Neural crest cell (in vitro differentiated cells): ENCODE data around the gene CENPA. TPM values are rescaled to one million over a fixed set of nuclear protein-coding genes. Genes with fewer than 3 reads are reported as not detected.
A peak's percentile ranks its signal among the peaks of the same experiment; 100 is the strongest.
"Not testable (repeated sequence)": the region's sequence is repeated elsewhere in the genome, so short reads cannot be mapped to it uniquely, and the experiment has no call there.

Experiments
- DNase-seq: peaks from one replicate; pipeline ENCODE4 v3.0.0; 2021; ENCODE audit warnings: low read depth, mixed read lengths, low spot score
- H3K27ac Mint-ChIP-seq: one replicate; pipeline ENCODE4 v1.8.0; 2021; ENCODE audit warnings: mild to moderate bottlenecking, mixed read lengths; ENCODE audit not compliant: unreplicated experiment
- H3K27me3 Mint-ChIP-seq: 2 replicates; pipeline ENCODE4 v1.8.0; 2021; ENCODE audit warnings: low read depth, mild to moderate bottlenecking, mixed read lengths
- H3K36me3 Mint-ChIP-seq: 2 replicates; pipeline ENCODE4 v1.8.0; 2021; ENCODE audit warnings: low read depth, mild to moderate bottlenecking, mixed read lengths
- H3K4me1 Mint-ChIP-seq: 2 replicates; pipeline ENCODE4 v1.8.0; 2021; ENCODE audit warnings: mixed read lengths
- H3K4me3 Mint-ChIP-seq: one replicate; pipeline ENCODE4 v1.8.0; 2021; ENCODE audit warnings: mild to moderate bottlenecking, mixed read lengths
- H3K9me3 Mint-ChIP-seq: 2 replicates; pipeline ENCODE4 v1.8.0; 2021; ENCODE audit warnings: mixed read lengths
- total RNA-seq: library from RNA; stranded (reverse); gene quantifications from 2 replicates; pipeline ENCODE4 v1.2.1, GENCODE V29; 2021
- TF ChIP-seq, protein P1 (sequence below): fragments of 200-600 bp; sonication (generic); conservative IDR thresholded peaks from 2 replicates; pipeline ENCODE4 v1.5.0; 2021; ENCODE audit warnings: antibody characterized with exemption, mild to moderate bottlenecking

The CENPA gene
- total RNA-seq, 1 donor from 2014 or later: 34.5 TPM

GRCh38 chr2:26786207-26787028 is 562 bp downstream of the CENPA start:
- peak overlapping the region; percentile 96 for H3K4me3 Mint-ChIP-seq
- H3K27ac Mint-ChIP-seq: no peak overlapping the region
- H3K27me3 Mint-ChIP-seq: no peaks in the 10 kb centered on the region

GRCh38 chr2:26792720-26793119 is 6.9 kb downstream of the CENPA start:
- no peak for DNase-seq
- Mint-ChIP-seq H3K27ac (peak overlapping the region; percentile 59), H3K36me3 (peaks cover 52% of the 10 kb centered on the region), H3K9me3 (peaks cover 12% of the 10 kb centered on the region), H3K4me3 (no peak overlapping the region), H3K27me3 (no peaks in the 10 kb centered on the region), H3K4me1 (peaks cover 33% of the 10 kb centered on the region)
- TF ChIP-seq, protein P1, sequence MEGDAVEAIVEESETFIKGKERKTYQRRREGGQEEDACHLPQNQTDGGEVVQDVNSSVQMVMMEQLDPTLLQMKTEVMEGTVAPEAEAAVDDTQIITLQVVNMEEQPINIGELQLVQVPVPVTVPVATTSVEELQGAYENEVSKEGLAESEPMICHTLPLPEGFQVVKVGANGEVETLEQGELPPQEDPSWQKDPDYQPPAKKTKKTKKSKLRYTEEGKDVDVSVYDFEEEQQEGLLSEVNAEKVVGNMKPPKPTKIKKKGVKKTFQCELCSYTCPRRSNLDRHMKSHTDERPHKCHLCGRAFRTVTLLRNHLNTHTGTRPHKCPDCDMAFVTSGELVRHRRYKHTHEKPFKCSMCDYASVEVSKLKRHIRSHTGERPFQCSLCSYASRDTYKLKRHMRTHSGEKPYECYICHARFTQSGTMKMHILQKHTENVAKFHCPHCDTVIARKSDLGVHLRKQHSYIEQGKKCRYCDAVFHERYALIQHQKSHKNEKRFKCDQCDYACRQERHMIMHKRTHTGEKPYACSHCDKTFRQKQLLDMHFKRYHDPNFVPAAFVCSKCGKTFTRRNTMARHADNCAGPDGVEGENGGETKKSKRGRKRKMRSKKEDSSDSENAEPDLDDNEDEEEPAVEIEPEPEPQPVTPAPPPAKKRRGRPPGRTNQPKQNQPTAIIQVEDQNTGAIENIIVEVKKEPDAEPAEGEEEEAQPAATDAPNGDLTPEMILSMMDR: no peak

More at GRCh38 chr2:26786207-26787028, 562 bp downstream of the CENPA start:
- TF ChIP-seq, protein P1: no peak
- DNase-seq: no peak
- H3K36me3 Mint-ChIP-seq: peaks cover 25% of the 10 kb centered on the region
- H3K9me3 Mint-ChIP-seq: peaks cover 15% of the 10 kb centered on the region
- H3K4me1 Mint-ChIP-seq: peaks cover 42% of the 10 kb centered on the region

- Mint-ChIP-seq H3K4me3 (no peak overlapping the region), H3K36me3 (peaks cover 50% of the 10 kb centered on the region), H3K9me3 (peaks cover 12% of the 10 kb centered on the region), H3K27me3 (no peaks in the 10 kb centered on the region), H3K27ac (no peak overlapping the region), H3K4me1 (peaks cover 25% of the 10 kb centered on the region)
- TF ChIP-seq, protein P1: no peak
- no peak for DNase-seq
Measured at GRCh38 chr2:26793518-26793917, 7.7 kb downstream of the CENPA start.

GRCh38 chr2:26795135-26795534 is 9.3 kb downstream of the CENPA start:
- H3K27me3 Mint-ChIP-seq, H3K4me3 Mint-ChIP-seq, H3K9me3 Mint-ChIP-seq, H3K27ac Mint-ChIP-seq, DNase-seq: not testable (repeated sequence)
- Mint-ChIP-seq H3K4me1 (peaks cover 11% of the 10 kb centered on the region), H3K36me3 (peaks cover 39% of the 10 kb centered on the region)

DNA sequence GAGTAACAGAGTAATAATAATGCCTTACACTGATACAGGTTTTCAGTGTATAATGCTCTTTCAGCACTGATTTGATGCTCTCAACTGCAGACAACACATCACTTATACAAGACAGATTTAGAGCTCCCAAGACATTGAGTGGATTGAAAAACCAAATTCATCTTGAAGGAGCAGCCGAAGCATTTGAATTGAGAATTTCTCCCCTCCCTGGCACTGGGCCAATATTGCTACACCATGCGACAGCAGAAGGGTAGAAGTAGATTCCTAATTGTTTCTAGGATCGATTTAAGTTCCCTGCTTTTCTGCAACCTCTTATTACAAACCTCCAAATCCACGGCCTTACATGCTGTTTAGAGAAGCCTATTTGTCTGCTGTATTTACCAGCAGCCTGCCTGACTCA is 15.5 kb downstream of the CENPA start:
- no peak overlapping the region for H3K27ac Mint-ChIP-seq

DNA sequence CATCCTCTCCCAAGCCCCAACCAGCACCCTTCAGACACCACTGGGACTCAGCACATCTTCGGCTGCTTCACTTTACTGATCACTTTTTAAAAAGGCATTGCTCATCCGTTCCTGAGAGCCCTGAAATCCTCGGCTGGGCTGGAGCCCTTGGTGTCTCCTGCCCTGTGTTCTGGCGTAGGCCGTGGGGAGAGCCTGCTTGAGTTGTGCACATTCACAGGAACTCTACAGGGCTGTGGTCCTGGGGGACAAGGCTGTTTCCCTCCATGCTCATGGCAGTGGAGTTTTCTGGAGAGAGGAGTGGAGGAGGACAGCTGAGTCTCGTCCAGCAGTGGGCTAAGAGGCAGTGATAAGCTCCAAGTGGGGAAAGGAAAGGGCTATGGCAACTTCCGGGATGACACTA is 15.9 kb downstream of the CENPA start:
- no peaks in the 10 kb centered on the region for H3K4me1 Mint-ChIP-seq
- peaks cover 15% of the 10 kb centered on the region for H3K36me3 Mint-ChIP-seq
- H3K27ac Mint-ChIP-seq: peak overlapping the region; percentile 78
- H3K27me3 Mint-ChIP-seq: no peaks in the 10 kb centered on the region
- TF ChIP-seq, protein P1: no peak
- DNase-seq: no peak
- H3K9me3 Mint-ChIP-seq: no peaks in the 10 kb centered on the region
- no peak overlapping the region for H3K4me3 Mint-ChIP-seq

More for the DNA sequence above, 15.5 kb downstream of the CENPA start:
- no peak overlapping the region for H3K4me3 Mint-ChIP-seq
- TF ChIP-seq, protein P1: no peak
- no peaks in the 10 kb centered on the region for H3K4me1 Mint-ChIP-seq
- H3K36me3 Mint-ChIP-seq: peaks cover 15% of the 10 kb centered on the region
- H3K27me3 Mint-ChIP-seq: no peaks in the 10 kb centered on the region
- DNase-seq: no peak
- H3K9me3 Mint-ChIP-seq: no peaks in the 10 kb centered on the region
